GM20431 (cell line): Measurements from ENCODE around the gene MEX3B.
"Not testable (repeated sequence)": the region's sequence is repeated elsewhere in the genome, so short reads cannot be mapped to it uniquely, and the experiment has no call there.

Source experiments
- in situ Hi-C: fragments of 300-500 bp; cut with MseI, MboI; formaldehyde crosslinking; loops from one replicate; pipeline ENCODE4 v1.15.0; 2020; ENCODE audit warnings: low sequenced_read_pairs; ENCODE audit not compliant: unreplicated experiment

Gene MEX3B

DNA sequence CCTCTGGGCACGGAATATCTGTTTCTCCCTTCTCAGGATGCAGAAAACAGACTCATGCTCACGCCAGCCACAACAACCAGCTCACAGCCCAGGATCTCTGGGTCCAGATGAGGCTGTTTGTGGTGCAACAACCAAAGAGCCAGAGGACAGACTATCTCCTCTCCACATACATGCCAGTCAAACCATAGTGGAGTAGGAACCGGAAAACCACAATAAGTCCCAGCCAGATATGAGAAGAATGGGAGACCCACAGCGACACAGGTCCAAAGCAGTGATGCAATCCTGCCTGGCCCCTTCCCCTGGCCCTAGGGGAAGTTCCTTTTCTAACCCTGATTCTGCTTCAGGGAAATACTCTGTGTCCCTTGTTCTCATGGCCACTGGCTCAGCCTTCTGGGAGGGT lies 27.6 kb downstream of the MEX3B start:
- in situ Hi-C loops, result no loop called here

- in situ Hi-C loops, result no loop called here
Observed at GRCh38 chr15:82017656-82018055, 28.2 kb downstream of the MEX3B start.

- in situ Hi-C loops, result no loop called here
Observed at GRCh38 chr15:82014989-82015388, 30.8 kb downstream of the MEX3B start.

GRCh38 chr15:82012908-82013307 lies 32.9 kb downstream of the MEX3B start:
- in situ Hi-C loops, result no loop called here

DNA sequence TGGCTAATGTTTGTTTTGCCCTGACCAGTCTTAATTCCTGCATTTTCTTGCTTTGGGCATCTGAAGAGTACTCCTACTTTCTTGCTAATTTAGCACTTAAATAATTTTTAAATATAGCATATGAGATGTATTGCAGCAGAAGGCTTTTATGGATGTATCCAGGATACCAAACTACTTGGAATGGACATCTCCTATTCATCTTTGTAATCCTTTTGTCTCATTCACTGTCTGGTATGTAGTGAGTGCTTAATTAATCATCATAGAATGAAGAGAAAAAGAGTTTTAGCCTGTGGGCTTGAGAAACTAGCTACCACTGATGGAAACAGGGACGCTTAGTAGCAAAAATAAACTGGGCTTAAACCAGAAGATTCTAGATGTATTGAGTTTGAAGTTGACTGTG lies 40.6 kb downstream of the MEX3B start:
- in situ Hi-C loops, result no loop called here

GRCh38 chr15:82003916-82004315 lies 41.9 kb downstream of the MEX3B start:
- in situ Hi-C loops, result no loop called here

- in situ Hi-C loops, result not testable (repeated sequence)
Observed at GRCh38 chr15:81995081-81995480, 50.7 kb downstream of the MEX3B start.

DNA sequence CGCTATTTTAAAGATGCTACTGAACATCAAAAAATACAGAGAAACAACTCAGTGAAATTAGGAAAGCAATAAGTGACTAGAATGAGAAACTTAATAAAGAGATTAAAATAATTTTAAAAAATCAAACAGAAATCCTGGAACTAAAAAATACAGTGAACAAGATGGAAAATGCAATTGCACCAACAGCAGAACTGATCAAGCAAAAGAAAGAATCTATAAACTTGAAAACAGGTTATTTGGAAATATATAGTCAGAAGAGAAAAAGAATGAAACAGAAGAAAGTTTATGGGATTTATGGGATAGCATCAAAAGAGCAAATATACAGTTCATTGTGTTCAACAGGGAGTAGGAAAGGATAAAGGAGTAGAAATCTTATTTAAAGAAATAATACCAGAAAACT lies 53.3 kb downstream of the MEX3B start:
- in situ Hi-C loops, result no loop called here
